Measurements from ENCODE around the gene CACNA1S.

DNA sequence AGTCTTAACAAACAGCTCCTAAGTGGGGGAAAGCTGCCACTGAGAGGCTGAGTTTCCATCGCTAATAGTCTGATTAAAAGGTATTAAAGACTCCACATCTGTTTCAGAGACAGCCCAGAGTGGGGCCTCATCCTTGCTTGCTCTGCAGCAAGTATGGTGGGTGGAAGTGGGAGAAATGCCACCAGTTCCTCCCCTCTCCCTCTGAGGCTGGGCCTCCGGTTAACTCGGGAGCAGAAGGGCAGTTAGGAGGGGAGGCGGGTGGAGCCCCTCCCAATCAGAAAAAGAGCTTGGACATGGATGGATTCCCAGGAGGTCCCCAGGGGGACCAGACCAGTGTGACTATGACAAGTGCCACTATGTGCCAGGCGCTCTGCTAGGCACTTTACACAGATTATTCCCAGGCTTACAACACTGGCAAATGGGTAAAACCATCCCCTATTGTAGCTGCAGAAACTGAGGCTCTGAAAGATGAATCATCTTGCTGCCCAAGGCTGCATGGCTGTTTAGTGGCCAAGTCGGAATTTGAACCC lies 26.1 kb upstream of the CACNA1S start:
- TF ChIP-seq, protein P1, sequence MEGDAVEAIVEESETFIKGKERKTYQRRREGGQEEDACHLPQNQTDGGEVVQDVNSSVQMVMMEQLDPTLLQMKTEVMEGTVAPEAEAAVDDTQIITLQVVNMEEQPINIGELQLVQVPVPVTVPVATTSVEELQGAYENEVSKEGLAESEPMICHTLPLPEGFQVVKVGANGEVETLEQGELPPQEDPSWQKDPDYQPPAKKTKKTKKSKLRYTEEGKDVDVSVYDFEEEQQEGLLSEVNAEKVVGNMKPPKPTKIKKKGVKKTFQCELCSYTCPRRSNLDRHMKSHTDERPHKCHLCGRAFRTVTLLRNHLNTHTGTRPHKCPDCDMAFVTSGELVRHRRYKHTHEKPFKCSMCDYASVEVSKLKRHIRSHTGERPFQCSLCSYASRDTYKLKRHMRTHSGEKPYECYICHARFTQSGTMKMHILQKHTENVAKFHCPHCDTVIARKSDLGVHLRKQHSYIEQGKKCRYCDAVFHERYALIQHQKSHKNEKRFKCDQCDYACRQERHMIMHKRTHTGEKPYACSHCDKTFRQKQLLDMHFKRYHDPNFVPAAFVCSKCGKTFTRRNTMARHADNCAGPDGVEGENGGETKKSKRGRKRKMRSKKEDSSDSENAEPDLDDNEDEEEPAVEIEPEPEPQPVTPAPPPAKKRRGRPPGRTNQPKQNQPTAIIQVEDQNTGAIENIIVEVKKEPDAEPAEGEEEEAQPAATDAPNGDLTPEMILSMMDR (IDR thresholded peaks at IDR 0.05): no peak
- TF ChIP-seq EZH2 (IDR thresholded peaks at IDR 0.05; ENCODE audit: borderline replicate concordance, insufficient read depth, low read depth, low read length, poor library complexity, severe bottlenecking): no peak

Measured in B cell (primary cell).